GM18519 (cell line): ENCODE data around the gene UBE2B.
"Not testable (repeated sequence)": the region's sequence is repeated elsewhere in the genome, so short reads cannot be mapped to it uniquely, and the experiment has no call there.

ENCODE experiments used
- ATAC-seq: cut with Tn5 transposase; IDR thresholded peaks from one replicate; pipeline ENCODE4 v1.9.1; 2021; ENCODE audit warnings: mild to moderate bottlenecking, moderate library complexity; ENCODE audit not compliant: unreplicated experiment, low FRiP score

The UBE2B gene

GRCh38 chr5:134370871-134371833, at the start of gene UBE2B:
Gene UBE2B, plus strand, starts transcription at chr5:134371569. Its CDS starts 27 bp downstream, at chr5:134371596.
- peak; percentile 62 for ATAC-seq

DNA sequence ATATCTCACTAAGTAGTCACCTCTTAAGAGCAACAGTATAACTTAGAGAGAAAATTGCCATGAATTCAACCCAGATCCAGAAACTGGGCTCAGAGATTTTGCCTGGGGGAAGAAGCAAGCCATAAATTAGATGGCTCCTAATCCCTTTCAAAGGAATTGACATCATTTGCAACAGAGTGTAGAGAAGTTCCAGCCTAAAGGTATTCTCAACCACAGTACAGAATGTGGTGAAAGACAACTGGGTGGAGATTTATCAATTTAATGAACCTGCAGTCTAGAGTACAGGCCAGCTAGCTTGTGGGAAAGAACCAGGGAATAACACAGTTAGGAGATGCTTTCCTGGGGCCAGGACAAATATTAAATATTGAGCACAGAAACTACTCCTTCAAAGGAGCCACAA, 44.0 kb upstream of the UBE2B start:
- no peak for ATAC-seq

- no peak for ATAC-seq
These were observed 42.8 kb upstream of the UBE2B start for GRCh38 chr5:134328619-134329018.

GRCh38 chr5:134336833-134337232, 34.5 kb upstream of the UBE2B start:
- not testable (repeated sequence) for ATAC-seq

- not testable (repeated sequence) for ATAC-seq
These were observed 27.9 kb upstream of the UBE2B start for GRCh38 chr5:134343500-134343899.

DNA sequence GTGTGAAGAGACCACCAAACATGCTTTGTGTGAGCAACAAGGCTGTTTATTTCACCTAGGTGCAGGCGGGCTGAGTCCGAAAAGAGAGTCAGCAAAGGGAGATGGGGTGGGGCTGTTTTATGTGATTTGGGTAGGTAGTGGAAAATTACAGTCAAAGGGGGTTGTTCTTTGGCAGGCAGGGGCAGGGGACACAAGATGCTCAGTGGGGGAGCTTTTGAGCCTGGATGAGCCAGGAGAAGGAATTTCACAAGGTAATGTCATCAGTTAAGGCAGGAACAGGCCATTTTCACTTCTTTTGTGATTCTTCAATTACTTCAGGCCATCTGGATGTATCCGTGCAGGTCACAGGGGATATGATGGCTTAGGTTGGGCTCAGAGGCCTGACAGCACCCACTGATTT, 25.9 kb upstream of the UBE2B start:
- ATAC-seq = not testable (repeated sequence)

- ATAC-seq = no peak
These were observed 25.4 kb upstream of the UBE2B start for GRCh38 chr5:134345996-134346395.

GRCh38 chr5:134349463-134349862, 21.9 kb upstream of the UBE2B start:
- no peak for ATAC-seq

GRCh38 chr5:134355681-134356080, 15.7 kb upstream of the UBE2B start:
- no peak for ATAC-seq

- ATAC-seq = no peak
These were observed 5.8 kb upstream of the UBE2B start for GRCh38 chr5:134365604-134366003.

DNA sequence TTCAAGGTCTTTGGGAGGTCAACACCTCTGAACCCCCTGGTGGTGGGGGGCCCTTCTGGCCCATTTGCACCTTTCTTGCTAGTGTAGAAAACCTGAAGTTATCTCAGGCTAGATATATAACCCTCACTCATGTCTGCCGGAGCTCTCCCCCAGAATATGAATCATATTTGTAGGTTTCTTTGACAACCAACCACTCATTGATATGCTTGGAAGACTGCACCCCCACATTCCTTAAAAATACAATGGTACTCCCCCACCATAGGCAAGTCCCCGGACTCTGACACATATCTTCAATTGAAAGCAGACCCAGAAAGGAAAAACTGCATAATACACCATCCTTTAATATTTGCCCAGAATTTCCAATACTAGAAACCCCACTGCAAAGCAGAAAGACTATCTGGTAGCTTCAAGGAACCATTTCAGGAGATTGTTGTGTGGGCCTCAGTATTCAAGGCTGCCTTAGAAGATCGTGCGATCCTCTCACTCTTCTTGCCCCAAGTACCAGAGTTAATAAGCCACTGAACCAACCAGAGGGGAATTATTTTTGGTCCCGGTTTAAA, 978 bp upstream of the UBE2B start:
- ATAC-seq = peak; percentile 9

DNA sequence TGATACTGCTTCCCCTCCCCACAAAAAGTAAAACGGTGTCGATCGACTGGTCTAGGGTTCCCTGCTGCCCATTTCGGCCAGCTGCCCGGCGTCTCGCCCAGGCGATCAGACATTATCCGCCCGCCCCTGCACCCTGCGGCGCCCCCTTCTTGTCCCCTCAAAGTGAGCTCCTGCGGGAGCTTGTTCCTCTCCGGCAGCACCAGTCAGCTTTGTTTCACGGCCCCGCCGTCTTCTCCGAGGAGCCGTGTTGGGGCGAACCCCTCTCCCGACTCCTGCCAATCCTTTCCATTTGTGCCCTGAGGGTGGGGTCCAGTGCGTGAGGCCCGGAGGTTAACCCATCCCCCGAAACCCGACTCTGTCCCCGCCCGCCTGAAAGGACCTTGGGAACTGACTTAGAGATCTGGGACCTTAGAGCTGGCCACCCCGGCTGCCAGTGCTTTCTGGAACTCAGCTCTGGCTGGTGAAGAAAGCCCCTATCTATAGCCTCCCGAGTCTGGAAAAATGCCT, 518 bp downstream of the UBE2B start:
- no peak for ATAC-seq

GRCh38 chr5:134373633-134374032, 2.3 kb downstream of the UBE2B start:
- not testable (repeated sequence) for ATAC-seq

DNA sequence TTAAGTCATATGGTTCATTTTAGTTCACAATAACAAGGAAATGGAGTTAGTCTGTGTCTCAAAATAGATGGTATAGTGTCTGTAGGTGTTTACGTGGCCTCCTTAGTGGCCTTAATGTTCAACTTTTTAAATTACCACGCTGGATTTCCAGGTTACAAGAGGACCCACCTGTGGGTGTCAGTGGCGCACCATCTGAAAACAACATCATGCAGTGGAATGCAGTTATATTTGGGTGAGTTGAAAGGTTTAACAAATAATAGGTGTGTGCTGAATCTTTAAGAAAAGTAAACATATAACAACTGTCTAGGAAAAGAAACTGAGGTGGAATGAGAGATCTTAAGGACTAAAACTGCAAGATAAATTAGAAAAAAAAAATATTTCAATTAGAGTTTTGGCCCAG, 2.9 kb downstream of the UBE2B start:
- no peak for ATAC-seq

GRCh38 chr5:134380346-134380745, 9.0 kb downstream of the UBE2B start:
- no peak for ATAC-seq

DNA sequence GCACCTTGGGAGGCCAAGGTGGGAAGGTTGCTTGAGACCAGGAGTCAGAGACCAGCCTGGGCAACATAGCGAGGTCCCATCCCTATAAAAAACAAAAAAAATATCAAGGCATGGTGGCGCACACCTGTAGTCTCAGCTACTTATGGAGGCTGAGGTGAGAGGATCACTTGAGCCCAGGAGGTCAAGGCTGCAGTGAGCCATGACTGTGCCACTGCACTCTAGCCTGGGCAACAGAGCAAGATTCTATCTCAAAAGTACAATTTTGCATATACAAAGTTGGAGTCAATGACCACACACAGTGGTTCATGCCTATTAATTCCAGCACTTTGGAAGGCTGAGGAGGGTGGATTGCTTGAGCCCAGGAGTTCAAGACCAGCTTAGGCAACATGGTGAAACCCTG, 10.8 kb downstream of the UBE2B start:
- ATAC-seq = not testable (repeated sequence)

- ATAC-seq = no peak
These were observed 12.8 kb downstream of the UBE2B start for GRCh38 chr5:134383980-134384697.

GRCh38 chr5:134387443-134387842, 16.1 kb downstream of the UBE2B start:
- ATAC-seq = no peak

GRCh38 chr5:134392301-134392700, 20.9 kb downstream of the UBE2B start:
- ATAC-seq = no peak

DNA sequence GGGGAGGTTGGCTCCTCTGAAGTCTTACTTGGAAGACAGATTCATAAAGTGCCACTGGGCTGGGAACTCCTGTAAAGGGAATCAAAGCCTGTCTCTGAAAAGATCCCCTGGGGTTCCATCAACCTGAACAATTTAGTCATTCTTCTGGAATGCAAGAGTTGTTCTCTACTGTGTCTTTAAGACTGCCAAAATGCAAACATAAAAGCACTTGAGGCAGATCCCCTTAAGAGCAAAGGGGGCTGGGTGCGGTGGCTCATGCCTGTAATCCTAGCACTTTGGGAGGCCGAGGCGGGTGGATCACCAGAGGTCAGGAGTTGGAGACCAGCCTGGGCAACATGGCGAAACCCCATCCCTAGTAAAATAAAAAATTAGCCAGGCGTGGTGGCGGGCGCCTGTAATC, 23.6 kb downstream of the UBE2B start:
- ATAC-seq = no peak

- no peak for ATAC-seq
These were observed 24.9 kb downstream of the UBE2B start for GRCh38 chr5:134396274-134396673.
